Epithelial cell of proximal tubule (primary cell): ENCODE measurements around the gene OPA3. TPM values are rescaled to one million over a fixed set of nuclear protein-coding genes. Genes with fewer than 3 reads are reported as not detected.

ENCODE experiments used
- DNase-seq: peaks from one replicate; pipeline ENCODE4 v3.0.0-alpha.2; 2011; ENCODE audit warnings: low read depth
- H3K4me3 ChIP-seq: 2 replicates; pipeline ENCODE4 v1.5.1; 2011; ENCODE audit warnings: low read depth, mild to moderate bottlenecking, low read length
- CTCF ChIP-seq: conservative IDR thresholded peaks from 2 replicates; pipeline ENCODE4 v1.5.1; 2012; ENCODE audit warnings: low read depth, mild to moderate bottlenecking, low read length
- total RNA-seq: library from RNA; depleted of rRNA; stranded (reverse); fragments of >200 nt; gene quantifications from 2 replicates; pipeline ENCODE4 v1.2.3, GENCODE V29; 2015

The OPA3 gene
- total RNA-seq, 1 donor from 2014 or later: 12.6 TPM

- no peak for DNase-seq
- H3K4me3 ChIP-seq: peak overlapping the region; percentile 27
- TF ChIP-seq CTCF: no peak
Measured at GRCh38 chr19:45528744-45529419, 55.7 kb downstream of the OPA3 start.

GRCh38 chr19:45528149-45528743 is 56.4 kb downstream of the OPA3 start:
- DNase-seq: no peak
- no peak overlapping the region for H3K4me3 ChIP-seq
- peak; percentile 2 for TF ChIP-seq CTCF

- no peak for TF ChIP-seq CTCF
- no peak overlapping the region for H3K4me3 ChIP-seq
- DNase-seq: no peak
Measured at GRCh38 chr19:45527731-45528130, 56.9 kb downstream of the OPA3 start.

- no peak overlapping the region for H3K4me3 ChIP-seq
- DNase-seq: no peak
- no peak for TF ChIP-seq CTCF
Measured at GRCh38 chr19:45526971-45527370, 57.6 kb downstream of the OPA3 start.

GRCh38 chr19:45526143-45526542 is 58.5 kb downstream of the OPA3 start:
- no peak overlapping the region for H3K4me3 ChIP-seq
- TF ChIP-seq CTCF: no peak
- DNase-seq: no peak

- H3K4me3 ChIP-seq: no peak overlapping the region
- no peak for DNase-seq
- TF ChIP-seq CTCF: no peak
Measured at GRCh38 chr19:45524575-45525129, 60.0 kb downstream of the OPA3 start.
